ENCODE results near the gene CACNA1H.
"Not testable (repeated sequence)": the region's sequence is repeated elsewhere in the genome, so short reads cannot be mapped to it uniquely, and the experiment has no call there.

Gene CACNA1H

GRCh38 chr16:1194665-1195392, 41.9 kb downstream of the CACNA1H start:
- no peak for DNase-seq

- DNase-seq = no peak
These were observed 42.4 kb downstream of the CACNA1H start for GRCh38 chr16:1195393-1195666.

- DNase-seq = no peak
These were observed 43.6 kb downstream of the CACNA1H start for GRCh38 chr16:1196494-1196893.

GRCh38 chr16:1197237-1197866, 44.4 kb downstream of the CACNA1H start:
- DNase-seq = no peak

DNA sequence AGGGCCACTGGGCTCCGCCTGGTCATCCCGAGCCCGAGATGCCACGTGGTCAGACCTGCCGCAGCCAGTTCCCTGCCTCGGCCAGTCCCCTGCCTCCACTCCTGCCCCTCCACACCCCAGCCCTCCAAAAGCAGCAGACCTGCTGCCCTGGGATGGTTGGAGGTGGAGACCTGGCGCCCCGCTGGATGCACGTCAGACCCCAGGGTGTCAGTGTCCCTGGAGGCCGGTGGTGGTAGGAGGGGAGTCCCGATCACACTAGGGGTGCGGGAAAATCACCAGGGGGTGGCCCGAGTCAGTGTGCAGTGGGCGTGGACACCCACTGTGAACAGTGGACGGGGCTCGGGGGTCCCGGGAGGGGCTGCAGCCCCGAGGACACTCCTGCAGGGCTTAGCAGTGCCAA, 45.3 kb downstream of the CACNA1H start:
- DNase-seq = no peak

DNA sequence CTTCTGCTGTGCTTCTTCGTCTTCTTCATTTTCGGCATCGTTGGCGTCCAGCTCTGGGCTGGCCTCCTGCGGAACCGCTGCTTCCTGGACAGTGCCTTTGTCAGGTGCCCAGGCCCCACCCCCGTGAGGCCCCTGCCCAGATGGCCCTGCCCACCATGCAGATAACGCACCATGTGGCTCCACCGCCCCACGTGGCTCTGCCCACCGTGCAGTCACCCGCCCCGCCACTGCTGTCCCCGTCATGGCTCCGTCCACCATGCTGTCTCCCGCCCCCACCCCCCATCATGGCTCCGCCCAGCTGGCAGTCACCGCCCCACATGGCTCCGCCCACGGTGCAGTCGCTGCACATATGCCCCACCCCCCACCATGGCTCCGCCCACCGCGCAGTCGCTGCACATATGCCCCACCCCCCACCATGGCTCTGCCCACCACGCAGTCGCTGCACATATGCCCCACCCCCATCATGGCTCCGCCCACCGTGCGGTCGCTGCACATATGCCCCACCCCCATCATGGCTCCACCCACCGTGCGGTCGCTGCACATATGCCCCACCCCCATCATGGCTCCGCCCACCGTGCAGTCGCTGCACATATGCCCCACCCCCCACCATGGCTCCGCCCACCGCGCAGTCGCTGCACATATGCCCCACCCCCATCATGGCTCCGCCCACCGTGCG, 45.9 kb downstream of the CACNA1H start:
- not testable (repeated sequence) for DNase-seq

DNA sequence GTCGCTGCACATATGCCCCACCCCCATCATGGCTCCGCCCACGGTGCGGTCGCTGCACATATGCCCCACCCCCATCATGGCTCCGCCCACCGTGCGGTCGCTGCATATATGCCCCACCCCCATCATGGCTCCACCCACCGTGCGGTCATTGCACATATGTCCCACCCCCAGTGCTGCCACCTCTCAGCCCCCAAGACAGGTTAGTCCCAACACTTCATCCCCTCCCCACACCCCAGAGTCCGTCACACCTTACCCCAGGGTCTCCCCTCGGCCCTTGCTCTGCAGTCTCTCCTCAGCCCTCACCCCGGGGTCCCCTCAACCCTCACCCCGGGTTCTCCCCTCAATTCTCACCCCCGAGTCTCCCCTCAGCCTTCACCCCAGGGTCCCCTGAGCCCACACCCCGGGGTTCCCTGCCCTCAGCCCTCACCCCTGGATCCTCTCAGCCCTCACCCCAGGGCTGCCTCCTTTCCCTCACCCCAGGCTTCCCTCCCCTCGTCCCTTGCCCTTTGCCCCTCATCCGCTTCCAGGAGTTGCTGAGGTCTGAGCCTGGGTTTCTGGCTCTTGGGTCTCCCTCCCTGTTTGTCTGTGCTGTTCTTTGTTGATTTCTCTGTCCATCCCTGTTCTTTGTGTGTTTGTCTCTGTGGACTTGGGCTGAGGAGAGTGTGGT, 46.6 kb downstream of the CACNA1H start:
- no peak for DNase-seq

- DNase-seq = no peak
These were observed 47.2 kb downstream of the CACNA1H start for GRCh38 chr16:1200014-1200627.

DNA sequence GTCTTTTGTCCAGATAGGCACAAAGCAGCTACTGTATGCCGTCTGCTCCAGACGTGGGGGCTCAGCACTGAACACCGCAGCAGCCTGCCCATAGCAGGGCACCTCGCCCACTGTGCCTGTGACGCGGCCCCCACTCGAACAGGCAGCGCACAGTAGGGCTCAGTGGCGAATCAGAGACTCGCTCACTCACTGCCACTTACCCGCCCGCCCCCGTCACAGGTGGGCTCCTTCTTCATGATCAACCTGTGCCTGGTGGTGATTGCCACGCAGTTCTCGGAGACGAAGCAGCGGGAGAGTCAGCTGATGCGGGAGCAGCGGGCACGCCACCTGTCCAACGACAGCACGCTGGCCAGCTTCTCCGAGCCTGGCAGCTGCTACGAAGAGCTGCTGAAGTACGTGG, 48.5 kb downstream of the CACNA1H start:
- no peak for DNase-seq

GRCh38 chr16:1202274-1202673, 49.4 kb downstream of the CACNA1H start:
- no peak for DNase-seq

GRCh38 chr16:1204933-1205332, 52.0 kb downstream of the CACNA1H start:
- no peak for DNase-seq

GRCh38 chr16:1206326-1206725, 53.4 kb downstream of the CACNA1H start:
- DNase-seq = no peak

- no peak for DNase-seq
These were observed 53.9 kb downstream of the CACNA1H start for GRCh38 chr16:1206786-1207185.

DNA sequence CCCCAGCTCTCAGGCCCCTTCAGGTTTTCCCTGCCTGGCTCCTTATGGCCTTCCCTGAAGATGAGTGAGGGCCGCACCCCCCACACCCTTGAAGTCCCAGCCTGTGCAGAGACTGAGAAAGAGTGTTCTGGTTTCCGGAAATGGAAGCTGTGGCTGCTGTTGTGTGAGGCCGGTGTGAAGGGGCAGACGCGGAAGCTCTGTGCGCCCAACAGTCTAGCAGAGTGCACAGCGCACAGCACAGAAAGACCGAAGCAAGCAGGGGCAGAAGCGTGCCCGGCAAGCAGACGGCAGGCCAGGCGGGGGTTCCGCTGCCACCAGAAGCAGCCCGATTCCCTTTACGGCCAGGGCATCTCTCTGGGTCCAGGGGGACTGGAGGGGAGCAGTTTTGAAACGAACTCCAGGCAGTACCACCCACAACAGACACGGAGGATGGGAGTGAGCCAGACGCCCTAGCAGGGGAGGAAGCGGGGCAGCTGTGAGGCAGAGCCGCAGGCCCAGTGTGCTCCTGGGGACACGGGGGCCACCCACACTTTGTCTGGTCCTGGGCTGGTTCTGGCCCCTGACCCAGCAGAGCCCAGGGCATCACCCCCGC, 55.4 kb downstream of the CACNA1H start:
- no peak for DNase-seq

DNA sequence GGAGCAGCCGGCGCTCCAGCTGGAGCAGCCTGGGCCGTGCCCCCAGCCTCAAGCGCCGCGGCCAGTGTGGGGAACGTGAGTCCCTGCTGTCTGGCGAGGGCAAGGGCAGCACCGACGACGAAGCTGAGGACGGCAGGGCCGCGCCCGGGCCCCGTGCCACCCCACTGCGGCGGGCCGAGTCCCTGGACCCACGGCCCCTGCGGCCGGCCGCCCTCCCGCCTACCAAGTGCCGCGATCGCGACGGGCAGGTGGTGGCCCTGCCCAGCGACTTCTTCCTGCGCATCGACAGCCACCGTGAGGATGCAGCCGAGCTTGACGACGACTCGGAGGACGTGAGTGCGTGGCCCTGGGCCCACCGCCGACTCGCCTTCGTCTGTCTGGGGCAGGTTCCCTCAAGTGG, 56.2 kb downstream of the CACNA1H start:
- DNase-seq = no peak

DNA sequence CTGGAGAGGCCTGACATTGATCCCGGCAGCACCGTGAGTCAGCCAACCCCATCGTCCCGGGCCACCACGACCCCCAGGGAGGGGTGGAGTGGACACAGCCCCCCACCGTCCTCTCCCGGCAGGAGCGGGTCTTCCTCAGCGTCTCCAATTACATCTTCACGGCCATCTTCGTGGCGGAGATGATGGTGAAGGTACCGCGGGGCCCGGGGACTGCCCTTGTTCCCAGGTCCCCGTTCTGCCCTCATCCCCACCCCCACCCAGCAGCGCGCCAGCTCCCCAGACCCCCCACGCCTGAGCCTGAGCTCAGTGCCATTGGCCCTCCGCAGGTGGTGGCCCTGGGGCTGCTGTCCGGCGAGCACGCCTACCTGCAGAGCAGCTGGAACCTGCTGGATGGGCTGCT, 57.6 kb downstream of the CACNA1H start:
- no peak for DNase-seq

DNA sequence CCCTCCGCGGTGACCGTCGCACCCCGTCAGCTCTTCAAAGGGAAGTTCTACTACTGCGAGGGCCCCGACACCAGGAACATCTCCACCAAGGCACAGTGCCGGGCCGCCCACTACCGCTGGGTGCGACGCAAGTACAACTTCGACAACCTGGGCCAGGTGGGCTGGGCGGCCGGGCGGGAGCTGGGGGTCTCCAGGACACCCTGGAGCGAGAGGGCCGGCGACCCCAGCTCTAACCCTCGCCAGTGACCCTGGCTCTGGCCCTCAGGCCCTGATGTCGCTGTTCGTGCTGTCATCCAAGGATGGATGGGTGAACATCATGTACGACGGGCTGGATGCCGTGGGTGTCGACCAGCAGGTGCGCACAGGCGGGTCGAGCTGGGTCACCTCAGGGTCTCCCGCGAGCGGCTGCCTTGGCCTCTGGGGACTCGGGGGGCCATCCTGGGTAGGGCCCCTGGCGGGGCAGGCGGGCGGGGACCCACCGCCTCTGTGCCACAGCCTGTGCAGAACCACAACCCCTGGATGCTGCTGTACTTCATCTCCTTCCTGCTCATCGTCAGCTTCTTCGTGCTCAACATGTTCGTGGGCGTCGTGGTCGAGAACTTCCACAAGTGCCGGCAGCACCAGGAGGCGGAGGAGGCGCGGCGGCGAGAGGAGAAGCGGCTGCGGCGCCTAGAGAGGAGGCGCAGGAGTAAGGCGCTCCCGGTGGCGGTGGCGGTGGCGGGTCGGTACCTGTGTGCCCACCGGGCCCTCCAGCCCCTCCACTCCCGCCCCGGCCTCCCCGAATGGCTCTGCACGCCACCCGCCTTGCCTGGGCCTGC, 58.8 kb downstream of the CACNA1H start:
- DNase-seq = no peak

DNA sequence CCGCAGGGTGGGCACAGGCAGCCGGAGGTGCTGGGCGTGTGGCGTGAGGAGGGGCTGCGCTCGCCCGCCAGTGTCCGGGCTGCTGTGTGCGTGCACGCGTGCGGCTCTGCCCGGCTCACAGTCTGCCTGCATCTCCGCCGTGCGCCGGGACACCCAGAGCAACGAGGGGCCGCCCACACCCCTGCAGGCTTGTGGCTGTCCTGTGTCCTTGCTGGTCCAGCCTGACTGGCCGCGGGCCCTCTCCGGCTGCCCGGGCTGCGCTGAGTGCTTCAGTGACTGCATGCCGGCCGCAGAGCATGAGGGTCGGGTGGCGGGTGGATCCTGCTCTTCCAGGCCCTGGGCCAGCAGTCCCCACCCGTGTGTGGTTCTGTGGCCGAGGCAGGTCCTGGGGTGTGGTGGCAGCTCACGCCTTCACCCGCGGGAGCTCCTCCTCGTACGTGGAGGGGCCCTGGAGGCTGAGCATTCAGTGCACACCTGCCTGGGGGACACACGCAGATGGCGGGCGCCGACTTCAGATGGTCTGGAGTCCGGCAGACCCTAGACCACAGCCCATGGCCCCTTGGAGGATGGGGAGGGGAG, 59.8 kb downstream of the CACNA1H start:
- no peak for DNase-seq

GRCh38 chr16:1213231-1213630, 60.3 kb downstream of the CACNA1H start:
- DNase-seq = no peak

DNA sequence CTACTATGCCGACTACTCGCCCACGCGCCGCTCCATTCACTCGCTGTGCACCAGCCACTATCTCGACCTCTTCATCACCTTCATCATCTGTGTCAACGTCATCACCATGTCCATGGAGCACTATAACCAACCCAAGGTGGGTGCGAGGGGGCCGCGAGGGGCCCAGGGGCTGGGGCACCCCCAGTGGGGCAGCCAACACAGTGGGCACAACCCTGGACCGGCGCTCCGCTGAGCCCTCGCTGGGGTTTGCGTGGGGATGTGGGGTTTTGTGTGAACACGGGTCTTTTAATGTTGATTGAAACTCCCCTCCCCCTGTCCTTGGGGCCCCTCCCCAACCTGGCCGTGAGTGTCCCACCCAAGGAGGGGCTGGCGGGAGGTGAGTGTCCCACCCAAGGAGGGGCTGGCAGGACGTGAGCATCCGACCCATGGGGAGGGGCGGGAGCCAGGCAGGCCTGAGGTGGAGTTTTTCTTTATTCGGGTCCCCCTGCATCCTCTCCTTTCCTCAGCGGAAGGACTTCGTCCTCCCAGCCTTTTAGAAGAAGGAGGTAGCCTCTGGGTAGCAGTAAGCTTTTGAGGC, 61.0 kb downstream of the CACNA1H start:
- DNase-seq = no peak

DNA sequence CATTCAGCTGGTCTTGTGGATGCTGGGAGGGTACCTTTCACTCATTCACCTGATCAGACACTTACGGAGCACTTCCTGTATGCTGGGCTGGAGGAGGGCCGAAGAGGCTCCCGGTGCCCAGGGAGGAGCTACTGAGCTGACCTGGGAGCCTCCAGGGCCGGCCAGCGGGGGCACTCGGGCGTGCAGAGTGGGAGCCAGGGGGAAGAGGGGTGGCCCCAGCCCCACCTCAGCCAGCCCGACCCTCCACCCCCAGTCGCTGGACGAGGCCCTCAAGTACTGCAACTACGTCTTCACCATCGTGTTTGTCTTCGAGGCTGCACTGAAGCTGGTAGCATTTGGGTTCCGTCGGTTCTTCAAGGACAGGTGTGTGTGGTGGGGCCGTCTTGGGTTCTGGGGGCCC, 61.8 kb downstream of the CACNA1H start:
- DNase-seq = no peak

Measured in T-helper 9 cell (primary cell).